GM23338 (cell line): ENCODE results near the gene CSTPP1. TPM values are rescaled to one million over a fixed set of nuclear protein-coding genes. Genes with fewer than 3 reads are reported as not detected.

ENCODE experiments used
- ATAC-seq: fragments of 200-7000 bp; cut with Tn5 transposase; 3 replicates; pipeline ENCODE4 v1.9.1; 2020
- DNase-seq: peaks from one replicate; pipeline ENCODE4 v3.0.0-alpha.2; 2015; ENCODE audit warnings: low spot score
- H2AFZ ChIP-seq: fragments of 200-600 bp; sonication (generic); 2 replicates; pipeline ENCODE4 v1.8.0; 2016; ENCODE audit warnings: antibody characterized with exemption, mild to moderate bottlenecking, moderate library complexity
- H3F3A ChIP-seq: fragments of 200-600 bp; sonication (generic); replicated peaks from 2 replicates; pipeline ENCODE4 v1.8.0; 2017; ENCODE audit warnings: antibody characterized with exemption, mixed run types, low read depth
- H3K27ac ChIP-seq: fragments of 200-600 bp; sonication (generic); 2 replicates; pipeline ENCODE4 v1.6.1; 2016; ENCODE audit warnings: low read depth
- H3K27me3 ChIP-seq: fragments of 200-600 bp; sonication (generic); 2 replicates; pipeline ENCODE4 v1.8.0; 2016; ENCODE audit warnings: mild to moderate bottlenecking, mixed run types, moderate library complexity; ENCODE audit not compliant: insufficient read depth
- H3K36me3 ChIP-seq: fragments of 200-600 bp; sonication (generic); 2 replicates; pipeline ENCODE4 v1.8.0; 2016; ENCODE audit warnings: mild to moderate bottlenecking; ENCODE audit not compliant: insufficient read depth
- H3K4me1 ChIP-seq: fragments of 200-600 bp; sonication (generic); 2 replicates; pipeline ENCODE4 v1.8.0; 2016; ENCODE audit warnings: mild to moderate bottlenecking, moderate library complexity; ENCODE audit not compliant: insufficient read depth
- H3K4me2 ChIP-seq: fragments of 200-600 bp; sonication (generic); 2 replicates; pipeline ENCODE4 v1.7.1; 2017; ENCODE audit warnings: mixed run types
- H3K4me3 ChIP-seq: fragments of 200-600 bp; sonication (generic); 2 replicates; pipeline ENCODE4 v1.6.1; 2016; ENCODE audit warnings: mixed run types
- H3K79me2 ChIP-seq: fragments of 200-600 bp; sonication (generic); replicated peaks from 2 replicates; pipeline ENCODE4 v1.8.0; 2017; ENCODE audit warnings: mild to moderate bottlenecking; ENCODE audit not compliant: insufficient read depth
- H3K9me2 ChIP-seq: fragments of 200-600 bp; sonication (generic); 2 replicates; pipeline ENCODE4 v1.8.0; 2017; ENCODE audit not compliant: insufficient read depth
- H4K20me1 ChIP-seq: fragments of 200-600 bp; sonication (generic); replicated peaks from 2 replicates; pipeline ENCODE4 v1.8.0; 2017; ENCODE audit warnings: mild to moderate bottlenecking; ENCODE audit not compliant: insufficient read depth
- H3K27ac Mint-ChIP-seq: 2 replicates; pipeline ENCODE4 v1.8.0; 2020; ENCODE audit warnings: inconsistent platforms, mild to moderate bottlenecking, moderate library complexity, mixed read lengths
- H3K27me3 Mint-ChIP-seq: 3 replicates; pipeline ENCODE4 v1.8.0; 2022; ENCODE audit warnings: low read depth, mild to moderate bottlenecking, moderate library complexity, mixed read lengths, inconsistent platforms; ENCODE audit not compliant: insufficient read depth, poor library complexity
- H3K36me3 Mint-ChIP-seq: 3 replicates; pipeline ENCODE4 v1.8.0; 2021; ENCODE audit warnings: low read depth, mild to moderate bottlenecking, inconsistent platforms, moderate library complexity, mixed read lengths
- H3K4me1 Mint-ChIP-seq: 3 replicates; pipeline ENCODE4 v1.8.0; 2020; ENCODE audit warnings: mild to moderate bottlenecking, inconsistent platforms, mixed read lengths
- H3K4me3 Mint-ChIP-seq: 3 replicates; pipeline ENCODE4 v1.8.0; 2021; ENCODE audit warnings: moderate library complexity, mild to moderate bottlenecking, inconsistent platforms, mixed read lengths
- H3K9me3 Mint-ChIP-seq: 3 replicates; pipeline ENCODE4 v1.8.0; 2020; ENCODE audit warnings: moderate library complexity, mild to moderate bottlenecking, inconsistent platforms, mixed read lengths
- CREB1 ChIP-seq: fragments of 250-450 bp; sonication (Bioruptor Pico); IDR thresholded peaks from 2 replicates; pipeline ENCODE4 v1.5.0; 2020; ENCODE audit warnings: low read depth, mild to moderate bottlenecking, moderate library complexity
- ETS1 ChIP-seq: IDR thresholded peaks from 2 replicates; pipeline ENCODE4 v1.6.1; 2016; ENCODE audit warnings: antibody characterized with exemption
- EZH2 ChIP-seq: fragments of 200-600 bp; sonication (generic); IDR thresholded peaks from one replicate; pipeline ENCODE4 v1.8.0; 2017; ENCODE audit warnings: antibody characterized with exemption, mild to moderate bottlenecking, low read depth; ENCODE audit not compliant: unreplicated experiment
- EZH2phosphoT487 ChIP-seq: fragments of 200-600 bp; sonication (generic); IDR thresholded peaks from one replicate; pipeline ENCODE4 v1.8.1; 2018; ENCODE audit warnings: antibody characterized with exemption; ENCODE audit not compliant: unreplicated experiment
- JUNB ChIP-seq: IDR thresholded peaks from one replicate; pipeline ENCODE4 v1.6.1; 2016; ENCODE audit warnings: antibody characterized with exemption; ENCODE audit not compliant: unreplicated experiment
- NANOG ChIP-seq: IDR thresholded peaks from 2 replicates; pipeline ENCODE4 v1.6.1; 2016; ENCODE audit warnings: antibody characterized with exemption, borderline replicate concordance
- POLR2AphosphoS5 ChIP-seq: IDR thresholded peaks from 2 replicates; pipeline ENCODE4 v1.6.1; 2016; ENCODE audit warnings: antibody characterized with exemption, low read depth
- REST ChIP-seq: IDR thresholded peaks from one replicate; pipeline ENCODE4 v1.6.1; 2018; ENCODE audit warnings: antibody characterized with exemption; ENCODE audit not compliant: unreplicated experiment
- STAT1 ChIP-seq: IDR thresholded peaks from one replicate; pipeline ENCODE4 v1.6.1; 2016; ENCODE audit warnings: antibody characterized with exemption; ENCODE audit not compliant: unreplicated experiment
- ZNF114 ChIP-seq: fragments of 250-450 bp; sonication (Bioruptor Pico); IDR thresholded peaks from 2 replicates; pipeline ENCODE4 v1.5.0; 2020; ENCODE audit warnings: mild to moderate bottlenecking, moderate library complexity
- ZNF331 ChIP-seq: fragments of 250-450 bp; sonication (Bioruptor Pico); IDR thresholded peaks from 2 replicates; pipeline ENCODE4 v1.5.0; 2020; ENCODE audit warnings: low read depth, mild to moderate bottlenecking, moderate library complexity
- ZNF462 ChIP-seq: fragments of 250-450 bp; sonication (Bioruptor Pico); IDR thresholded peaks from 2 replicates; pipeline ENCODE4 v1.5.0; 2020; ENCODE audit warnings: mild to moderate bottlenecking, moderate library complexity
- polyA plus RNA-seq: library from polyadenylated mRNA; unstranded; fragments of >200 nt; fragmentation: Nextera tagmentation; extraction: Ambion mirVana; gene quantifications from 2 replicates; pipeline ENCODE4 v1.2.1, GENCODE V29; 2016
- total RNA-seq: library from RNA; depleted of rRNA; stranded (reverse); fragments of >200 nt; shearing (Covaris generic); gene quantifications from 2 replicates; pipeline ENCODE4 v1.2.3, GENCODE V29; 2014
- TF ChIP-seq, protein P1 (sequence below), 2 experiments: fragments of 200-600 bp in 1 of 2; sonication (generic) in 1 of 2; conservative IDR thresholded peaks; 2 replicates each; pipeline versions ENCODE4 v1.5.1 to v1.6.1; 2016 to 2017; ENCODE audit warnings: antibody characterized with exemption in 2 of 2, low read depth in 2 of 2, mild to moderate bottlenecking in 2 of 2, moderate library complexity in 1 of 2

Gene CSTPP1
- total and polyA plus RNA-seq, 2 experiments from 2014 or later: 23.5 to 42.6 TPM

DNA sequence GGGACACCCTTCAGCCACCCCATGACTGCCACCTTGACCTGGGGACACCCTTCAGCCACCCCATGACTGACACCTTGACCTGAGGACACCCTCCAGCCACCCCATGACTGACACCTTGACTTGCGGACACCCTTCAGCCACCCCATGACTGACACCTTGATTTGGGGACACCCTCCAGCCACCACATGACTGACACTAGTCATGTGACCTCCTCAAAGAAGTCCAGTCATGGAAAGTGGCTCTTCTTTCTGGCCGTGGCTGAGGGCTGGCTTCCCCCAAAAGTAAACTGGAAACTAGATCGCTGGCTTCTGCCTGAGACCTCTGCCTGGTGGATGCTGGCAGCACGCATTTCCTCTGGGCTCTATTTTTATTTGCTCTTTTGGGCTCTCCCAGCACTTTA lies 211.7 kb downstream of the CSTPP1 start:
- Histone ChIP-seq H2AFZ (no peak overlapping the region), H3K4me2 (no peak overlapping the region), H3K4me3 (no peak overlapping the region), H3K4me1 (peaks cover under 1% of the 10 kb centered on the region; the same call in 1 of the 2 replicates), H3F3A (no peaks in the 10 kb centered on the region), H3K79me2 (no peaks in the 10 kb centered on the region), H3K27ac (no peak overlapping the region), H3K27me3 (no peaks in the 10 kb centered on the region), H4K20me1 (no peaks in the 10 kb centered on the region), H3K36me3 (no peaks in the 10 kb centered on the region), H3K9me2 (no peaks in the 10 kb centered on the region)
- H3K36me3 Mint-ChIP-seq: no peaks in the 10 kb centered on the region
- ATAC-seq (no peak), DNase-seq (no peak)
- H3K27me3 Mint-ChIP-seq: peaks cover 4% of the 10 kb centered on the region
- no peak overlapping the region for H3K4me3 Mint-ChIP-seq
- TF ChIP-seq STAT1 (no peak), ZNF331 (CRISPR knock-in tag) (no peak), POLR2AphosphoS5 (no peak), ZNF114 (CRISPR knock-in tag) (no peak), CREB1 (no peak), JUNB (no peak), REST (no peak), ETS1 (no peak), ZNF462 (CRISPR knock-in tag) (no peak), EZH2 (no peak), NANOG (no peak), EZH2phosphoT487 (no peak)
- TF ChIP-seq, protein P1, sequence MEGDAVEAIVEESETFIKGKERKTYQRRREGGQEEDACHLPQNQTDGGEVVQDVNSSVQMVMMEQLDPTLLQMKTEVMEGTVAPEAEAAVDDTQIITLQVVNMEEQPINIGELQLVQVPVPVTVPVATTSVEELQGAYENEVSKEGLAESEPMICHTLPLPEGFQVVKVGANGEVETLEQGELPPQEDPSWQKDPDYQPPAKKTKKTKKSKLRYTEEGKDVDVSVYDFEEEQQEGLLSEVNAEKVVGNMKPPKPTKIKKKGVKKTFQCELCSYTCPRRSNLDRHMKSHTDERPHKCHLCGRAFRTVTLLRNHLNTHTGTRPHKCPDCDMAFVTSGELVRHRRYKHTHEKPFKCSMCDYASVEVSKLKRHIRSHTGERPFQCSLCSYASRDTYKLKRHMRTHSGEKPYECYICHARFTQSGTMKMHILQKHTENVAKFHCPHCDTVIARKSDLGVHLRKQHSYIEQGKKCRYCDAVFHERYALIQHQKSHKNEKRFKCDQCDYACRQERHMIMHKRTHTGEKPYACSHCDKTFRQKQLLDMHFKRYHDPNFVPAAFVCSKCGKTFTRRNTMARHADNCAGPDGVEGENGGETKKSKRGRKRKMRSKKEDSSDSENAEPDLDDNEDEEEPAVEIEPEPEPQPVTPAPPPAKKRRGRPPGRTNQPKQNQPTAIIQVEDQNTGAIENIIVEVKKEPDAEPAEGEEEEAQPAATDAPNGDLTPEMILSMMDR (conservative IDR thresholded peaks at IDR 0.05; ENCODE audit: low read depth in 2 of 2): no peak
- no peaks in the 10 kb centered on the region for H3K9me3 Mint-ChIP-seq
- H3K4me1 Mint-ChIP-seq: peaks cover 7% of the 10 kb centered on the region
- H3K27ac Mint-ChIP-seq: no peak overlapping the region
